Suprapubic skin (tissue), 4 donors: ENCODE measurements around the gene DNASE1L3. TPM values are rescaled to one million over a fixed set of nuclear protein-coding genes. Genes with fewer than 3 reads are reported as not detected.

Source experiments
- DNase-seq, 2 donors: peaks; one replicate each; pipeline ENCODE4 v3.0.0-alpha.2; 2019; ENCODE audit warnings: low spot score in 2 of 2
- H3K27ac ChIP-seq: fragments of 200-600 bp; sonication (generic); one replicate; pipeline ENCODE4 v1.5.1; 2019
- H3K27me3 ChIP-seq: fragments of 200-600 bp; sonication (generic); one replicate; pipeline ENCODE4 v1.5.1; 2019
- H3K36me3 ChIP-seq: fragments of 200-600 bp; sonication (generic); one replicate; pipeline ENCODE4 v1.5.1; 2019
- H3K4me1 ChIP-seq: fragments of 200-600 bp; sonication (generic); one replicate; pipeline ENCODE4 v1.5.1; 2019
- H3K4me3 ChIP-seq: fragments of 200-600 bp; sonication (generic); one replicate; pipeline ENCODE4 v1.5.1; 2019; ENCODE audit warnings: mild to moderate bottlenecking
- H3K9me3 ChIP-seq: fragments of 200-600 bp; sonication (generic); one replicate; pipeline ENCODE4 v1.5.1; 2019
- CTCF ChIP-seq, 2 donors: fragments of 200-600 bp in 1 of 2; fragments of 450-650 bp in 1 of 2; sonication (generic) in 1 of 2; IDR thresholded peaks; one replicate each; pipeline ENCODE4 v1.5.1; 2016 to 2019; ENCODE audit warnings: antibody characterized with exemption in 2 of 2, mild to moderate bottlenecking in 1 of 2, moderate library complexity in 1 of 2
- EP300 ChIP-seq: sonication (generic); formaldehyde crosslinking; IDR thresholded peaks from one replicate; pipeline ENCODE4 v1.6.1; 2017; ENCODE audit warnings: antibody characterized with exemption
- POLR2A ChIP-seq, 2 donors: fragments of 450-650 bp; IDR thresholded peaks; one replicate each; pipeline ENCODE4 v1.6.1; 2017; ENCODE audit warnings: antibody characterized with exemption in 2 of 2, mild to moderate bottlenecking in 2 of 2, moderate library complexity in 2 of 2
- POLR2AphosphoS5 ChIP-seq, 3 donors: sonication (generic); formaldehyde crosslinking; IDR thresholded peaks; one replicate each; pipeline ENCODE4 v1.6.1; 2017; ENCODE audit warnings: antibody characterized with exemption in 3 of 3
- WGBS: methylation state at CpG from one replicate; pipeline ENCODE4 v1.1.5; 2018; 5-methylcytosine and 5-hydroxymethylcytosine counted together
- total RNA-seq, 4 donors: library from RNA; depleted of rRNA; stranded (reverse); fragments of >200 nt; gene quantifications; one replicate each; pipeline ENCODE4 v1.1.0, GENCODE V29; 2016

DNASE1L3 gene
- total RNA-seq, 4 donors from 2014 or later, result 0.95 to 5.8 (median 4.3) TPM

- TF ChIP-seq EP300 (no peak), CTCF (IDR thresholded peaks at IDR 0.05) (no peak), POLR2AphosphoS5 (IDR thresholded peaks at IDR 0.05) (no peak), POLR2A (IDR thresholded peaks at IDR 0.05) (no peak)
- no peak for DNase-seq
- peaks cover 16% of the 10 kb centered on the region for H3K4me1 ChIP-seq
- H3K4me3 ChIP-seq, result no peak overlapping the region
- no peak overlapping the region for H3K27ac ChIP-seq
- no peaks in the 10 kb centered on the region for H3K9me3 ChIP-seq
- 83% methylated on average over 4 of the region's 4 CpGs for WGBS
- no peaks in the 10 kb centered on the region for H3K27me3 ChIP-seq
- H3K36me3 ChIP-seq, result no peaks in the 10 kb centered on the region
Observed at GRCh38 chr3:58190291-58190690, 20.5 kb downstream of the DNASE1L3 start.

- Histone ChIP-seq H3K27me3 (no peaks in the 10 kb centered on the region), H3K4me3 (no peak overlapping the region), H3K36me3 (no peaks in the 10 kb centered on the region), H3K27ac (no peak overlapping the region), H3K4me1 (peaks cover 16% of the 10 kb centered on the region), H3K9me3 (no peaks in the 10 kb centered on the region)
- no peak for DNase-seq
- TF ChIP-seq POLR2AphosphoS5 (IDR thresholded peaks at IDR 0.05) (no peak), EP300 (no peak), POLR2A (IDR thresholded peaks at IDR 0.05) (no peak), CTCF (IDR thresholded peaks at IDR 0.05) (no peak)
- WGBS, result 88% methylated on average over 5 of the region's 5 CpGs
Observed at GRCh38 chr3:58189691-58190090, 21.1 kb downstream of the DNASE1L3 start.

- no peaks in the 10 kb centered on the region for H3K9me3 ChIP-seq
- no peak overlapping the region for H3K27ac ChIP-seq
- WGBS, result 54% methylated on average over 10 of the region's 10 CpGs
Observed at GRCh38 chr3:58188921-58189451, 21.8 kb downstream of the DNASE1L3 start.

GRCh38 chr3:58188173-58188564, 22.6 kb downstream of the DNASE1L3 start:
- H3K36me3 ChIP-seq, result no peaks in the 10 kb centered on the region
- no peak overlapping the region for H3K4me3 ChIP-seq
- H3K27me3 ChIP-seq, result no peaks in the 10 kb centered on the region
- no peak for DNase-seq
- 44% methylated on average over 6 of the region's 6 CpGs for WGBS
- H3K9me3 ChIP-seq, result no peaks in the 10 kb centered on the region
- TF ChIP-seq POLR2AphosphoS5 (IDR thresholded peaks at IDR 0.05) (no peak), EP300 (no peak), CTCF (IDR thresholded peaks at IDR 0.05) (no peak), POLR2A (IDR thresholded peaks at IDR 0.05) (no peak)
- H3K27ac ChIP-seq, result no peak overlapping the region
- H3K4me1 ChIP-seq, result peaks cover 16% of the 10 kb centered on the region

More at GRCh38 chr3:58188921-58189451, 21.8 kb downstream of the DNASE1L3 start:
- DNase-seq, result no peak
- H3K36me3 ChIP-seq, result no peaks in the 10 kb centered on the region
- H3K27me3 ChIP-seq, result no peaks in the 10 kb centered on the region
- no peak for TF ChIP-seq POLR2AphosphoS5 (IDR thresholded peaks at IDR 0.05)
- TF ChIP-seq CTCF (IDR thresholded peaks at IDR 0.05), result no peak
- TF ChIP-seq EP300, result no peak
- no peak for TF ChIP-seq POLR2A (IDR thresholded peaks at IDR 0.05)
- no peak overlapping the region for H3K4me3 ChIP-seq
- H3K4me1 ChIP-seq, result peaks cover 16% of the 10 kb centered on the region

GRCh38 chr3:58184982-58185360, 25.8 kb downstream of the DNASE1L3 start:
- Histone ChIP-seq H3K4me1 (peaks cover 16% of the 10 kb centered on the region), H3K27me3 (no peaks in the 10 kb centered on the region), H3K27ac (no peak overlapping the region), H3K9me3 (no peaks in the 10 kb centered on the region), H3K36me3 (no peaks in the 10 kb centered on the region), H3K4me3 (no peak overlapping the region)
- 89% methylated on average over 7 of the region's 7 CpGs for WGBS
- TF ChIP-seq CTCF (IDR thresholded peaks at IDR 0.05), result no peak
- TF ChIP-seq POLR2A (IDR thresholded peaks at IDR 0.05), result no peak
- no peak for TF ChIP-seq EP300
- TF ChIP-seq POLR2AphosphoS5 (IDR thresholded peaks at IDR 0.05), result no peak
- no peak for DNase-seq
